Rectal smooth muscle tissue (tissue), 1 donor: ENCODE results near the gene ECE2.

ENCODE experiments used
- H3K27ac ChIP-seq: one replicate; pipeline ENCODE4 v1.7.0; 2013; ENCODE audit warnings: low read depth, low read length, inconsistent platforms
- H3K27me3 ChIP-seq: one replicate; pipeline ENCODE4 v1.7.0; 2013; ENCODE audit warnings: low read length; ENCODE audit not compliant: control insufficient read depth, insufficient read depth
- H3K36me3 ChIP-seq: one replicate; pipeline ENCODE4 v1.7.0; 2013; ENCODE audit warnings: low read length; ENCODE audit not compliant: control insufficient read depth, insufficient read depth
- H3K4me1 ChIP-seq: one replicate; pipeline ENCODE4 v1.7.0; 2013; ENCODE audit warnings: low read length; ENCODE audit not compliant: control insufficient read depth, insufficient read depth
- H3K4me3 ChIP-seq: one replicate; pipeline ENCODE4 v1.7.0; 2013; ENCODE audit warnings: low read length
- H3K9ac ChIP-seq: one replicate; pipeline ENCODE4 v1.7.0; 2013; ENCODE audit warnings: low read length

Gene ECE2

DNA sequence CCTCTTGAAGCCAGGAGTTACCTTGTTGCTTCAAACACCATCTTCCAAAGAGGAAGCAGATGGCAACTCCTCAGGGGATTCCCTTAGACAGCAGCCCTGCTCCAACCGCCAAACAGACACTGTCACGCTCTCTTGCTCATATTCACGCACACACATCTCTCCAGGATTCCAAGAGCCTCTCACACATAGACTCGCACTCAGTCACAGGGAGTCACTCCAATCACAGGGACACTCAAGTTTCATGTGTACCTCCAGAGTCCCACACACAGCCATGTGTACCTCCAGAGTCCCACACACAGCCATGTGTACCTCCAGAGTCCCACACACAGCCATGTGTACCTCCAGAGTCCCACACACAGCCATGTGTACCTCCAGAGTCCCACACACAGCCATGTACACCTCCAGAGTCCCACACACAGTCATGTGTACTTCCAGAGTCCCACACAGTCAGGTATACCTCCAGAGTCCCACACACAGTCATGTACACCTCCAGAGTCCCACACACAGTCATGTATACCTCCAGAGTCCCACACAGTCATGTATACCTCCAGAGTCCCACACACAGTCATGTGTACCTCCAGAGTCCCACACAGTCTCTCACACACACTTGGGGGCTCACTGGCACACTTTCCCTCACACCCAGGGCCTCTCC is 40.3 kb upstream of the ECE2 start:
- H3K4me3 ChIP-seq, result no peak overlapping the region
- peaks cover 7% of the 10 kb centered on the region for H3K27me3 ChIP-seq
- no peak overlapping the region for H3K27ac ChIP-seq
- no peaks in the 10 kb centered on the region for H3K36me3 ChIP-seq
- H3K9ac ChIP-seq, result no peak overlapping the region
- H3K4me1 ChIP-seq, result no peaks in the 10 kb centered on the region

DNA sequence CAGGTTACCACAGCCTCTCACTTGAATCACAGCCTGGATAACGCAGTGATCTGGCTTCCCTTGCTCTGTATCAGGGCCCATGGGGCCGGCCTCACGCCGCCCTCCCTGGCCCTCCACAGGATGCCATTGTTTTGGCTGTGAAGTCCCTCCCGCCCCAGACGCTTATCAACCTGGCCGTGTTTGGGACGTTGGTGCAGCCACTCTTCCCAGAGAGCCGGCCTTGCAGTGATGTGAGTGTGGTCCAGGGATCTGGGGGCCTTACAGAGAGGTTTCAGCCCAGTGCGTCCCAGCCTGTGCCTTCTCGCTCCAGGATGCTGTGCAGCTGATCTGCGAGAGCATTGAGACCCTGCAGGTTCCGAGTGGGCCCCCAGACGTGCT is 39.8 kb upstream of the ECE2 start:
- H3K27me3 ChIP-seq, result peaks cover 6% of the 10 kb centered on the region
- no peaks in the 10 kb centered on the region for H3K36me3 ChIP-seq
- no peaks in the 10 kb centered on the region for H3K4me1 ChIP-seq
- no peak overlapping the region for H3K9ac ChIP-seq
- H3K4me3 ChIP-seq, result no peak overlapping the region
- H3K27ac ChIP-seq, result no peak overlapping the region

- Histone ChIP-seq H3K9ac (no peak overlapping the region), H3K27ac (no peak overlapping the region), H3K27me3 (no peaks in the 10 kb centered on the region)
These were observed 39.2 kb upstream of the ECE2 start for GRCh38 chr3:184236636-184237035.

DNA sequence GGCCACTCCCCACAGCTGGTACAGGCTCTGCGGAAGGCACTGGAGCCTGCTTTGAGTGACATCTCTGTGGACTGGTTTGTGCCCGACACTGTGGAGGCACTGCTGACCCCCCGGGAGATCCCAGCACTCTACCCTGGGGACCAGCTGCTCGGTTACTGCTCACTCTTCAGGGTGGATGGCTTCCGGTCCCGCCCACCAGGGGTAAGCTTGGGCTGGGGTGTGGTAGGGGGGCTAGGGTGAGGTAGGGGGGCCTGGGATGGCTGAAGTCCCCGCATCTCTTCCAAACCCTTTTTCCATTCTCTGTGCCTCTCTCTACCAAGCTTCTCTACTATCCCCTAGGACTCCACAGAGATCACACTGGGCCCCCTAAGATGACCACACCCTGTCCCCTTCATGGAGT is 38.6 kb upstream of the ECE2 start:
- Histone ChIP-seq H3K36me3 (peaks cover 3% of the 10 kb centered on the region), H3K9ac (no peak overlapping the region), H3K27ac (no peak overlapping the region), H3K4me3 (no peak overlapping the region), H3K4me1 (no peaks in the 10 kb centered on the region), H3K27me3 (no peaks in the 10 kb centered on the region)

More at GRCh38 chr3:184236636-184237035, 39.2 kb upstream of the ECE2 start:
- H3K4me3 ChIP-seq, result no peak overlapping the region
- H3K4me1 ChIP-seq, result no peaks in the 10 kb centered on the region
- no peaks in the 10 kb centered on the region for H3K36me3 ChIP-seq

GRCh38 chr3:184237807-184238206 is 38.0 kb upstream of the ECE2 start:
- no peak overlapping the region for H3K27ac ChIP-seq
- no peak overlapping the region for H3K4me3 ChIP-seq
- no peak overlapping the region for H3K9ac ChIP-seq
- no peaks in the 10 kb centered on the region for H3K27me3 ChIP-seq
- no peaks in the 10 kb centered on the region for H3K4me1 ChIP-seq
- H3K36me3 ChIP-seq, result peaks cover 9% of the 10 kb centered on the region

- H3K9ac ChIP-seq, result no peak overlapping the region
- H3K4me3 ChIP-seq, result no peak overlapping the region
- H3K4me1 ChIP-seq, result no peaks in the 10 kb centered on the region
- no peak overlapping the region for H3K27ac ChIP-seq
- no peaks in the 10 kb centered on the region for H3K27me3 ChIP-seq
- peaks cover 10% of the 10 kb centered on the region for H3K36me3 ChIP-seq
These were observed 37.5 kb upstream of the ECE2 start for GRCh38 chr3:184238246-184238818.

- Histone ChIP-seq H3K9ac (no peak overlapping the region), H3K4me3 (no peak overlapping the region), H3K4me1 (no peaks in the 10 kb centered on the region), H3K27ac (no peak overlapping the region), H3K27me3 (no peaks in the 10 kb centered on the region), H3K36me3 (peaks cover 14% of the 10 kb centered on the region)
These were observed 36.6 kb upstream of the ECE2 start for GRCh38 chr3:184239221-184239620.

DNA sequence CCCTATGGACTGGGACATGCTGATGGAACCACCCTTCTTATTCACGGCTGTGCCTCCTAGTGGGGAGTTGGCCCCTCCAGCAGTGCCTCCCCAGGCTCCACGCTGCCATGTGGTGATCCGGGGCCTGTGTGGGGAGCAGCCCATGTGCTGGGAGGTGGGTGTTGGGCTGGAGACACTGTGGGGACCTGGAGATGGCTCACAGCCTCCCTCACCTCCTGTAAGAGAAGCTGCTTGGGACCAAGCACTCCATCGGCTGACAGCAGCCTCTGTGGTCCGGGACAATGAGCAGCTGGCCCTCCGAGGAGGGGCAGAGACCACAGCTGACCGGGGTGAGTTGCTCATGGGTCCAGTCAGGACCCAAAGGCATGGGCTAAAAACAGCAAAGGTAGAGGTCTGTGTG is 36.1 kb upstream of the ECE2 start:
- no peak overlapping the region for H3K27ac ChIP-seq
- H3K9ac ChIP-seq, result no peak overlapping the region
- H3K4me3 ChIP-seq, result no peak overlapping the region
- H3K27me3 ChIP-seq, result no peaks in the 10 kb centered on the region
- no peaks in the 10 kb centered on the region for H3K4me1 ChIP-seq
- H3K36me3 ChIP-seq, result peaks cover 18% of the 10 kb centered on the region

GRCh38 chr3:184240384-184241140 is 35.3 kb upstream of the ECE2 start:
- no peak overlapping the region for H3K27ac ChIP-seq
- H3K36me3 ChIP-seq, result peaks cover 27% of the 10 kb centered on the region
- no peak overlapping the region for H3K9ac ChIP-seq
- H3K4me1 ChIP-seq, result no peaks in the 10 kb centered on the region
- no peaks in the 10 kb centered on the region for H3K27me3 ChIP-seq
- H3K4me3 ChIP-seq, result no peak overlapping the region

DNA sequence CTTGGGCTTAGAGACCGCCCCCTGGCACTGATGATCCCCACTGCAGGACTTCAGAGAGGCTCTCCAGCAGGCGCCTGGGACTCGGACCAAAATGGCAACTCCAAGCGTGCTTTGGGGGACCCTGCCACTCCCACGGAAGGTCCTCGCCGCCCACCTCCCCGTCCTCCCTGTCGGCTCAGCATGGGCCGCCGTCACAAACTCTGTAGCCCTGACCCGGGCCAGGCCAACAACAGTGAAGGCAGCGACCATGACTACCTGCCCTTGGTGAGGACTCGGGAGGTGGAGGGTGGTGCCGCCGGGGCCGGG is 34.7 kb upstream of the ECE2 start:
- H3K27me3 ChIP-seq, result no peaks in the 10 kb centered on the region
- no peak overlapping the region for H3K9ac ChIP-seq
- H3K27ac ChIP-seq, result no peak overlapping the region
- H3K4me3 ChIP-seq, result peak overlapping the region; percentile 21
- H3K4me1 ChIP-seq, result no peaks in the 10 kb centered on the region
- peaks cover 28% of the 10 kb centered on the region for H3K36me3 ChIP-seq

GRCh38 chr3:184241447-184242296 is 34.1 kb upstream of the ECE2 start:
- H3K4me3 ChIP-seq, result no peak overlapping the region
- no peak overlapping the region for H3K9ac ChIP-seq
- H3K27ac ChIP-seq, result no peak overlapping the region

DNA sequence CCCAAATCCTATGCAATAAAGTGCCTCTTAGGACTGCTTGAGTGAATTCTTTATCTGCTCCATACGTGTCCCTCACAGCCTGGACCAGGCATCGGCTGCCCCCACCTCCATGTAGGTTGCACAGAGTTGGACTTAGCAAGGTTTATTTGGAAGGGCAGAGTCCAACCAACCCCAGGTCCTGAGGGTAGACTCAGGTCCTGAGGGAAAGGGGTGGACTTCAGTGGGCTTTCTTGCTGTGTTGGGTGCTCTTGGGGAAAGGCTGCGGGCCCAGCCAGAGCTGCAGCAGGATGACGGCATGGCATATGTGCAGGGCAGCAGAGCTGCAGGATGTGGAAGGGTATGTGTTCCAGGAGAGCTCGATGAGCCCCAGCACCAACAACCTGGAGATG is 33.5 kb upstream of the ECE2 start:
- Histone ChIP-seq H3K27ac (no peak overlapping the region), H3K4me1 (no peaks in the 10 kb centered on the region), H3K27me3 (no peaks in the 10 kb centered on the region), H3K36me3 (peaks cover 28% of the 10 kb centered on the region), H3K9ac (no peak overlapping the region), H3K4me3 (no peak overlapping the region)

More at GRCh38 chr3:184241447-184242296, 34.1 kb upstream of the ECE2 start:
- H3K36me3 ChIP-seq, result peaks cover 28% of the 10 kb centered on the region
- no peaks in the 10 kb centered on the region for H3K4me1 ChIP-seq
- H3K27me3 ChIP-seq, result no peaks in the 10 kb centered on the region
